CD4-positive, alpha-beta T cell treated with Interferon alpha-2 for 1 hour (primary cell): ENCODE measurements around the gene TBC1D5.

Experiments
- DNase-seq, 2 donors: peaks; one replicate each; pipeline ENCODE4 v3.0.0-alpha.2; 2020 to 2022

TBC1D5 gene

DNA sequence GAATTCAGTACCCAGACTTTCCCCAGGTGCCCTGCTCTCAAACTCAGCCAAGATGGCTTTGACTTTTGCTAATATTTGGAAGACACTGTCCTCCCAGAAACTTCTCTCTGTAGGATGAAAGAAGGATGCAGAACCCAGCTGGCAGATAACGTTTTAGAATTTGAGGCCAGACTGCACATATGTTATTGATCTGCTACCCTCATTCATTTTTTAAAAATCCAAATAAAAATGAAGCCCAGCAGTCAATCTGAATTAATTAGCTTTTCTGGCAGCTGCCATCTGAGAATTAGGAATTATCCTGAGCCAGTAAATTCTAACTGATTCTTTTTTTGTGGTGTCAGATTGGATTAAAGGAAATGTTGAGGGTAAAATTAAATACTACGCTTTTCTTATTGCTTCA is 621.1 kb downstream of the TBC1D5 start:
- no peak for DNase-seq

DNA sequence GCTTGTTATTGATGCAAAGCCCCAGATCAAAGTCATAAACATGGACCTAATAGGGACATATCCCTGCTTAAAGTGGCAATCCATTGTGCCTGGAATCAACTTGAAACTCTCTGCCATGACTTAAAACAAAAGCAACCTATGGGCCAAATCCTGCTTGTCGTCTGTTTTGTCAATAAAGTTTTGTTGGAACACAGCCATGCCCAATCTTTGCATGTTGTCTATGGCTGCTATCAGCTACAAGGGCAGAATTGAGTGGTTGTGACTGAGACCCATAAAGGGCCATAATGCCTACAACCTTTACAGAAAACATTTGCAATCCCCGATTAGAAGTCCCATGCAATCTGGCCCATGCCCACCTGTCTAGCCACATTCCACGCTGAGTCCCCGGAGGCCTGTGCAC is 622.3 kb downstream of the TBC1D5 start:
- DNase-seq: no peak

DNA sequence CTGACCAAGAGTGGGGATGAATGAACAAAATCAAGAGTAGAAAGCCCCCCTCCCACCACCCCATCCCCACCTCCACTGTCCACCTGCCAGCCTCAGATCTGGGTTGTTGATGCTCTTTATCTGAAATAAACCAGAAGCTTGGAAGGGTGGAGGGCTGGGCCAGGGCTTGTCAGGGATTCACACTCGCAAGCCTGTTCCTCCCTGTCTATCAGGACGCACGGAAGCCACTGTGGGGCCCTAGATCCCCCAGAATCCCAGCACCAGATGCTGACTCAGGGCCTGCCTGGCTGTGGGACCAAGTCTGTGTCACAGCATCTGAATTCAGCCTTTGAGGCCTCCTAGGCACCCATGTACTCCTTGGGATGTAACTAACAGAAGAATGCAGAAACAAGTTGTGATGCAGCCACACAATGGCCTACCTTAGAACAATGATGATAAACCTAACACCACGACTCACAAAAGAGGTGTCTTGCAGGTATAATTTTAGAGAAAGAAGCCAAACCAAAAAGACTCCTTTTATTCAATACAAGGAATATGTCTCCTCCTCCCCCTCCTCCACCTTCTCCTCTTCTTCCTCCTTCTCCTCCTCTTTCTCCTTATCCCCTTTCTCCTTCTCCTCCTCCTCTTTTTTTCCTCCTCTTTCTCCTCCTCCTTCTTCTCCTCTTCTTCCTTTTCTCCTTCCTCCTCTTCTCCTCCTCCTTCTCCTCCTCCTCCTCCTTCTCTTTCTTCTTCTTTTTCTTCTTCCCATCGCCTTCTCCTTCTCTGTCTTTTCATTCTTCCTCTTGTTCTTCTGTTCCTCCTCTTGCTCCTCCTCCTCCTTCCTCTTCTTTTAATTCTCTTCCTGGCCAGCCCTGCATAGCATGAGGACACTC is 623.0 kb downstream of the TBC1D5 start:
- DNase-seq: no peak

DNA sequence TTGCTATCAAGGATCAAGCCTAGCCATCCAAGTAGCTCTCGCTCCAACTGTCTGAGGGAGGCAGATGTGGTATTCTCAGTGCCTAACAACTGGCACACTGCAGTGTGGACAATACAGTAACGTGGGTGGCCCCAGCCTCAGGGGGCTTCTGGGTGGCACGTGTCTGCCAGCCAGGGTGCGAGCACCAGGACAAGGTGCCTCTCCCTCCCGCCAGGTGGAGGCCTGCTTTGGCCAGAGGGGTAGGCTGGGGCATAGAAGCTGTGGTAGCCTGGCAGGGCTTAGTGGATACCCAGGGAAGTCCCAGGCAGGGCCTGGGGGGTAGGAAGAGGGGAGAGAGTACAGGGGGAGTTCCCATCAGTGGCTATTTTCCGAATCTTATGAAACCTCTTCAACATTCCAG is 623.7 kb downstream of the TBC1D5 start:
- no peak for DNase-seq

DNA sequence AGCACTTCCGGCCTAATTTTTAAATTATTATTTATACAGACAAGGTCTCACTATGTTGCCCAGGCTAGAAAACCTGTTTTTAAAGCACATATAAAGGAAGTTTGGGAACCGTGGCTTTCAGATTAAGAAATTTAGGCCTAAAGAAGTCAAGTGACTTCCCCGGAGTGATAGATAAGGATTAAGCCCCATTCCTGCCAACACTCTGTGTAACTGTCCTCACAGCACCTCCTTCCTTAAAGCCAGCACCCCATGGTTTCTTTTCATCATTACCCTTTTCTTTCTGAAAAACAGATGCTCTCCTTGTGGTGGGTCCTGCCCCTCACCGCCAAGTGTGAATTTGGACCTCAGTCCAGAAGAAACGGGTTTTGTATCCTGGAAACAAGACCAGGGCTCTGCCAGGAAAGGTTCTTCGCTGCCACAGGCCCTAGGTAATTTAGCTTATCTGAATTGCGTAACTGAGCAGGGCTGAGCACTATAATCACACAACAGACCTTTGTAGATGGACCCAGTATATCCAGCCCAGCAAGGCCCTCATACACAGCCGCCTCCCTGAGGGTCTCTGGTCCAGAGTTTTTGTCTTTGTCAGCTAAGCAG is 626.3 kb downstream of the TBC1D5 start:
- no peak for DNase-seq

DNA sequence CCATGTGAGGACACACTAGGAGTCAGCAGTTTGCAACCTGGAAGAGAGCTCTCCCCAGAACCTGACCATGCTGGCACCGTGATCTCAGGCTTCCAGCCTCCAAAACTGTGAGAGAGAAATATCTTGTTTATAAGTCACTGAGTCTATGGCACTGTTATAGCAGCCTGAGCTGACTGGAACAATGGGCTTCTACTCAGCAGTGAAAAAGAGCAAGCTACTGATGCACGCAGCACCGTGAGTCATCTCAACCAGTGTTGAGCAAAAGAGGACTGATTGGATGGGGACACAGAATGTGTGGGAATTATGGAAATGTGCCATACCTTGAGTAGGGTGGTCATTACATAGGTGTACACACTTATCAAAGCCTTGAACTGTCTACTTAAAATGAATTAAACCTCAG is 627.2 kb downstream of the TBC1D5 start:
- DNase-seq: no peak

DNA sequence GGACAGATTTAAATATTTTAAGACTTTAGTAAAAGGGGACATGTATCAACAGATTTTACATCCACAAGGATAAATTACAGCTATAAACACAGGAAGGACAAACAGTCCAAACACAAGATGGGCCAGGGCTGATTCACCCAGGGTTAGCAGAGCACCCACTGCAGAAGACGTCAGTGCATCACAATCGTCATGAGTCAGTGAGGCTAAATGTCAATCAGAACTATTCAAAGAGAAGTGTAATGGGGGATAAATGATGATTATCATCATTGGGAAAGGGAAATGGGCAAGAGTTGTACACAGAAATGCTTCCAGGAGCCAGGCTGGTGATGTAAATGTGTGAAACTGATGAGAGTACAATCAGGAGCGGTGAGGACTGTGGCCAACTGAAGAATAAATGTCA is 630.8 kb downstream of the TBC1D5 start:
- no peak for DNase-seq

DNA sequence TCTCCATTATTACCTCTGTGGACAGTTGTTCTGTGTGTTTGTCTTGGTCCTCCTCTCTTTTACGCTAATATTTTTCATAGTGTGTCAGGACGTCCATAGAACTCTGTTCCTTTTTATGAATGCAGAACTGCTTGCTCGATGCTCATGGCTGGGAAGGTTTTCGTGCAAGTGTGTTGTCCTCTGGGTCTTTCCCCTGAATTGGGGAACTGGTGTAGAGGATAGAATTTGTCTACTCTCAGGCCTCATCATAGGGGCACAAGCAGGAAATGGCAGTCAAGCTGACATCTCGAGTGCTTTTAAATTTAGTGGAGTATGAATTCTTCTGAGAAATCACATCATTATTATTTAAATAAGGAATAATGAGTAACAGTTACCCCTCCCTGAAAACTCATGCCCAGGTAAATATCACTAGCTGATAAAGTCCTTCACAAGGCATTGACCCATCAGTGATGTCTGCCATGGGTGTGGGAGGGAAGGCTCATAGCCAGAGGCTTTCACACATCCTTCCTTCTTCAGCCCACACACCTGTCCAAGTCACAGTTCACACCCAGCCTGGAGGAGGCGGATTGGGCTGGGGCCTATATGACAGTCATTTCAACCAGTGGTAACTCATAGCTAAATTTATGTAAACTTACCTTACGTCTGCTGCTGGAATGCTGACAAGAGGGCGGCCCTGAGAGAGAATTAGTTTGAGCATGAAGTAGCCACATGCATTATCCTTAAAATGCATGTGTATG is 631.6 kb downstream of the TBC1D5 start:
- DNase-seq: no peak
